Mucosa of rectum (tissue), 2 donors: Measurements from ENCODE around the gene PRKAB2.
"Not testable (repeated sequence)": the region's sequence is repeated elsewhere in the genome, so short reads cannot be mapped to it uniquely, and the experiment has no call there.

Source experiments
- H3K27ac ChIP-seq, 2 donors: one replicate each; pipeline ENCODE4 v1.7.0; 2013; ENCODE audit warnings: inconsistent platforms in 2 of 2, low read depth in 2 of 2, low read length in 2 of 2
- H3K27me3 ChIP-seq, 2 donors: one replicate each; pipeline ENCODE4 v1.7.0; 2013; ENCODE audit warnings: low read length in 2 of 2; ENCODE audit not compliant: control insufficient read depth in 2 of 2, insufficient read depth in 2 of 2
- H3K36me3 ChIP-seq, 2 donors: one replicate each; pipeline ENCODE4 v1.7.0; 2013; ENCODE audit warnings: low read length in 2 of 2; ENCODE audit not compliant: control insufficient read depth in 2 of 2, insufficient read depth in 2 of 2
- H3K4me1 ChIP-seq, 2 donors: one replicate each; pipeline ENCODE4 v1.7.0; 2013; ENCODE audit warnings: low read length in 2 of 2, mild to moderate bottlenecking in 1 of 2; ENCODE audit not compliant: control insufficient read depth in 2 of 2, insufficient read depth in 2 of 2
- H3K4me3 ChIP-seq, 2 donors: one replicate each; pipeline ENCODE4 v1.7.0; 2013; ENCODE audit warnings: low read length in 2 of 2
- H3K9ac ChIP-seq, 2 donors: one replicate each; pipeline ENCODE4 v1.7.0; 2013; ENCODE audit warnings: low read length in 2 of 2, low read depth in 1 of 2, mild to moderate bottlenecking in 1 of 2
- H3K9me3 ChIP-seq, 2 donors: one replicate each; pipeline ENCODE4 v1.7.0; 2013; ENCODE audit warnings: low read length in 2 of 2; ENCODE audit not compliant: control insufficient read depth in 2 of 2
- donor health status: healthy.
- donor health status: Normal muscosa, but diverticular disease.

Gene PRKAB2

GRCh38 chr1:147156642-147157041 lies 15.6 kb downstream of the PRKAB2 start:
- H3K27me3 ChIP-seq, result no peaks in the 10 kb centered on the region
- no peaks in the 10 kb centered on the region for H3K4me1 ChIP-seq
- H3K27ac ChIP-seq, result no peak overlapping the region
- H3K9ac ChIP-seq, result no peak overlapping the region
- H3K36me3 ChIP-seq, result peaks cover 41 to 49% of the 10 kb centered on the region in 2 donors
- no peak overlapping the region for H3K4me3 ChIP-seq
- no peaks in the 10 kb centered on the region for H3K9me3 ChIP-seq

DNA sequence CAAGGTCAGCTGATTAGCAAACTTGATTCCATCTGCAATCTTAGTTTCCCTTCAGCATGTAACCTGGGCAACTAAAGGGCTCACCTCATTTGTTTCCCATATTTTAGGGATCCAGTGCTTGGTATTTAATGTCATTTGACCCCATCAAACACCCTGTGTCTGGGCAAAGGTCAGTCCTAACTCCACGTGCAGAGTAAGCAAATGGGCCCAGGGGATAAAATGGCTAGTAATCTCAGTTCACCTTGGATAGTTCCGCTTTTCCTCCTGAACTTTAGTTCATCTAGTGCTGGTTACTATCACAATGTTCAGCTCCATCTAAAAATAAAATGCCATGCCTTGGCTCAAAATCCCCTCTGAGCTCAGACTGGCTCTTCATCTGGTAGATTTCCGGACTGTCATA lies 19.5 kb downstream of the PRKAB2 start:
- H3K9ac ChIP-seq, result no peak overlapping the region
- H3K4me1 ChIP-seq, result no peaks in the 10 kb centered on the region
- H3K4me3 ChIP-seq, result no peak overlapping the region
- H3K27ac ChIP-seq, result no peak overlapping the region
- peaks cover 10 to 17% of the 10 kb centered on the region in 2 donors for H3K36me3 ChIP-seq
- H3K9me3 ChIP-seq, result no peaks in the 10 kb centered on the region
- no peaks in the 10 kb centered on the region for H3K27me3 ChIP-seq

DNA sequence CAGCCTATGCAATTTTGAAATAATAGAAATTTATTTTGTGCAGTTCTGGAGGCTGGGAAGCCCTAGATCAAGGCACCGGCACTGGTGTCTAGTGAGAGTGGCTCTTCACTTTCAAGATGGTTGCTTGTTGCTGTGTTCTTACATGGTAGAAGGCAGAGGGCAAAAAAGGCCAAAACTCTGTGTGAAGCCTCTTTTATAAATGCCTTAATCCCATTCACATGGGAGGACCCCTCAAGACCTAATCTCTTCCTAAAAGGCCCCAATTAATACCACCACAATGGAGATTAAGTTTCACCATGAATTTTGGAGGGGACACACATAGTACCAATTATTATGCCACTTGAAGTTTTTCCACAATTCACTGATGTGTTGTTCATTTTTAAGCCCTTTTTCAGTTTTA lies 21.0 kb downstream of the PRKAB2 start:
- Histone ChIP-seq H3K36me3 (peaks cover 0 to 9% of the 10 kb centered on the region in 2 donors), H3K4me3 (no peak overlapping the region), H3K9me3 (no peaks in the 10 kb centered on the region), H3K4me1 (no peaks in the 10 kb centered on the region), H3K27ac (no peak overlapping the region), H3K27me3 (no peaks in the 10 kb centered on the region), H3K9ac (no peak overlapping the region)

DNA sequence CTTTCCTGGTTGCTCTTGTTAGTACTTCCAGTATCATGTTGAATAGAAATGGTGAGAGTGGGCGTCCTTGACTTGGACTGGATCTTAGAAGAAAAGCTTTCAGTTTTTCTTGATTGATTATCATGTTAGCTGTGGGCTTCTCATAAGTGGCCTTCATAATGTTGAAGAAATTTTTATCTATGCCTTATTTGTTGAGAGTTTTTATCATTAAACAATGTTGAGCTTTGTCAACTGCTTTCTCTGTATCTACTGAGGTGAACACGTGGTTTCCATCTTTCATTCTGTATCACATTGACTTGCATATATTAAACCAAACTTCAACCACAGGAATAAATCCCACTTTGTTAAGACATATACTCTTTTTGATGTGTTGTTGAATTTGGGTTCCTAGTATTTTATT lies 29.4 kb downstream of the PRKAB2 start:
- Histone ChIP-seq H3K9me3 (no peaks in the 10 kb centered on the region), H3K4me3 (no peak overlapping the region), H3K27me3 (no peaks in the 10 kb centered on the region), H3K4me1 (no peaks in the 10 kb centered on the region), H3K27ac (no peak overlapping the region), H3K9ac (no peak overlapping the region), H3K36me3 (no peaks in the 10 kb centered on the region)

DNA sequence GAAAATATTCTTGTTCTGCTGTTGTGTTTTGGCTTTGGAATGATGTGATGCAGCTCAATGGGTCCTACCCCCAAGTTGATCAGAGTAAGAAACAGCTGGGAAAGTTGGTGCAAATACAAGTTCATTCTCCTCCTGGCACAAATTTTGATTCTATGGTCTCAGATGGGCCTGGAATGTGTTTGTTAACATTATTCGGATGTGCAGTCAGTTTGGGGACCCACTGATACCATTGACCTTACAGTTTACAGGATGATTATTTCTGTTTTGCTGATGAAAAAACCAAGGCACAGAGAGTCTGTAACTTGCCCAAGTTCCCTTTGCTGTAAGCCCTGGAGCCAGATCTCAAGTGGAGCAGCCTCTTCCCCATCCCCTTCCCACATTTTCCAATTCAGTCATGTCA lies 41.5 kb downstream of the PRKAB2 start:
- H3K9ac ChIP-seq, H3K9me3 ChIP-seq, H3K4me1 ChIP-seq, H3K27me3 ChIP-seq, H3K4me3 ChIP-seq, H3K36me3 ChIP-seq, H3K27ac ChIP-seq: not testable (repeated sequence)

- Histone ChIP-seq H3K9me3 (no peaks in the 10 kb centered on the region), H3K9ac (no peak overlapping the region), H3K4me1 (no peaks in the 10 kb centered on the region), H3K36me3 (no peaks in the 10 kb centered on the region), H3K4me3 (no peak overlapping the region), H3K27me3 (no peaks in the 10 kb centered on the region), H3K27ac (no peak overlapping the region)
These were observed 43.0 kb downstream of the PRKAB2 start for GRCh38 chr1:147129116-147129873.

- no peaks in the 10 kb centered on the region for H3K36me3 ChIP-seq
- no peak overlapping the region for H3K27ac ChIP-seq
- no peaks in the 10 kb centered on the region for H3K27me3 ChIP-seq
- H3K4me1 ChIP-seq, result no peaks in the 10 kb centered on the region
- no peaks in the 10 kb centered on the region for H3K9me3 ChIP-seq
- no peak overlapping the region for H3K9ac ChIP-seq
- H3K4me3 ChIP-seq, result no peak overlapping the region
These were observed 48.0 kb downstream of the PRKAB2 start for GRCh38 chr1:147124266-147124665.

DNA sequence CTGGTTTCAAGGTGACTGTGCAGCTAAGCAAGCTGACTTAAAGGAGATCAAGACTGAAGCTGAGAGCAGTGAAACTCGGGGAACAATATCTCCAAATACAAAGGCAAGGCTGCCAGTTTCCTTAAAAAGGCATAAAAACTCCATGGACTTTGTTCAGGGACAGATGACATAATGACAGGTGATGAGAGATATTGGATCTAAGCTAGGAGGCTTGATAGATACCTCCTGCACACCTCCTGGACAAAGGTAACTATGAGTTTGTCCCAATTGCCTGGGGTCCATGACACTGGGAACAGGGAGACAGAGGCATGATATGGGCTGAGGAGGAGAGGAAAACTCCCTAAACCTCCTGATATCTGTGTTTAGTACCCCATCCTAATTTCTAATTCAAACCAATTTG lies 55.2 kb downstream of the PRKAB2 start:
- Histone ChIP-seq H3K27ac (no peak overlapping the region), H3K4me1 (no peaks in the 10 kb centered on the region), H3K9ac (no peak overlapping the region), H3K4me3 (no peak overlapping the region), H3K27me3 (no peaks in the 10 kb centered on the region), H3K36me3 (no peaks in the 10 kb centered on the region), H3K9me3 (no peaks in the 10 kb centered on the region)

GRCh38 chr1:147115496-147115895 lies 56.8 kb downstream of the PRKAB2 start:
- Histone ChIP-seq H3K9ac (no peak overlapping the region), H3K9me3 (no peaks in the 10 kb centered on the region), H3K27ac (no peak overlapping the region), H3K36me3 (no peaks in the 10 kb centered on the region), H3K27me3 (no peaks in the 10 kb centered on the region), H3K4me3 (no peak overlapping the region), H3K4me1 (no peaks in the 10 kb centered on the region)

GRCh38 chr1:147115079-147115478 lies 57.2 kb downstream of the PRKAB2 start:
- not testable (repeated sequence) for H3K36me3 ChIP-seq, H3K27ac ChIP-seq, H3K9me3 ChIP-seq, H3K4me1 ChIP-seq, H3K27me3 ChIP-seq, H3K4me3 ChIP-seq, H3K9ac ChIP-seq

DNA sequence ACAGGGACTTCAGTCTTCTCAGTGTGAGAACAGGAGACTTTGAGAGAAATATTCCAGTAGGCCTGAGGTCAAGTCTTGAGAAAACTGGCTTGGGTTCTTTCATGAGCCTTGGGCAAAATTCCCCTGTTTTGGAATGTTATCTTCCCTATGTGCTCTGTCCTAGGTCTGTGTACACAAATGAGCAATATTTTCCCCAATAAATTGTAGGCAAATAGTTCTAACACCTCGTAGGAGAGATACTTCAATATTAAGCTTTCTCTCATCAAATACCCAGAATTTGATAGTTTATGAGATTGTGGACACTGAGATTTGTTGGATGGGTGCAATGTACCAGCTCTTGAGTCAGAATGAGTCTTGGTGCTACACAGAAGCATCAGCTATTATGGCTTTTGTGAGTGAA lies 57.9 kb downstream of the PRKAB2 start:
- not testable (repeated sequence) for H3K9ac ChIP-seq, H3K4me3 ChIP-seq, H3K27me3 ChIP-seq, H3K36me3 ChIP-seq, H3K27ac ChIP-seq, H3K9me3 ChIP-seq, H3K4me1 ChIP-seq
